HG02973 (cell line): ENCODE results near the gene ZNF503.
A peak's percentile ranks its signal among the peaks of the same experiment; 100 is the strongest.

Experiments used
- ATAC-seq: cut with Tn5 transposase; IDR thresholded peaks from one replicate; pipeline ENCODE4 v1.9.1; 2021; ENCODE audit warnings: moderate library complexity; ENCODE audit not compliant: unreplicated experiment

ZNF503 gene

DNA sequence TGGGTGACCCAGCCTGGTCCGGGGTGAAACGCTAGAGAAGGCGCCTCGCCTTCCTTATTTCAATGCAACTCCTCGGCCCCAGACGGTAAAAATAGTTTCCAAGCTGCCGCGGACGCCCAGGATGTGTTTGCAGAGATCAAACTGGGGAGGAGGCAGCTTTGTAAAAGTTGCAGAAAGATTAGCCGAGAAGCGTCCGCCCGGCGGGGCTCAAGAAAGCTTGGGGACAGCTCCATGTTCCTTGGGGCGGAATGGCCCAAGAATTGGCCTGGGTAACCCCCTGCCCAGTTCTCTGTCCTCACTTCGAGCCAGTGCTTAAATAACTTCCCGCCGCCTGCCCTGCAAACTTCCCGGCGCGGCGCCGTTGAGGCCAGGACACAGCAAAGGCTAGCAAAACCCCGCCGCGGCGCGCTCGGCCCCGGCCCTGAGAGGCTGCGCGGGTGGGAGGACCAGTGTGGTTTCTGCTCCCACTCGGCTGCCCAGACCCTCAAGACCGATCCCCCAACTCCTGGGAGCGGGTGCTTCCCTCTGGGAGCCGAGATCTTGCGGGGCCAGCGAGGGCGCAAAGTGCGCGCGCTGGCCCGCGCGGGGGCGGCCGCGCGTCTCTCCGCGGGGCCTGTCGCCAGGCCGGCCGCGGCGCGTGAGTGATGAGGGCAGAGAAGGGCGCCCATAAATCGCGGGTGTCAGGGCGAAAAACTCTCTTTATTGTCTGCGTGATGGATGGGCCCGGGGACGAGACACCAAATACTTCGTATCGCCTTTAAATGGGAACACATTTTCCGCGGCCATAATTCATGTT is 6.3 kb upstream of the ZNF503 start:
- ATAC-seq = no peak

DNA sequence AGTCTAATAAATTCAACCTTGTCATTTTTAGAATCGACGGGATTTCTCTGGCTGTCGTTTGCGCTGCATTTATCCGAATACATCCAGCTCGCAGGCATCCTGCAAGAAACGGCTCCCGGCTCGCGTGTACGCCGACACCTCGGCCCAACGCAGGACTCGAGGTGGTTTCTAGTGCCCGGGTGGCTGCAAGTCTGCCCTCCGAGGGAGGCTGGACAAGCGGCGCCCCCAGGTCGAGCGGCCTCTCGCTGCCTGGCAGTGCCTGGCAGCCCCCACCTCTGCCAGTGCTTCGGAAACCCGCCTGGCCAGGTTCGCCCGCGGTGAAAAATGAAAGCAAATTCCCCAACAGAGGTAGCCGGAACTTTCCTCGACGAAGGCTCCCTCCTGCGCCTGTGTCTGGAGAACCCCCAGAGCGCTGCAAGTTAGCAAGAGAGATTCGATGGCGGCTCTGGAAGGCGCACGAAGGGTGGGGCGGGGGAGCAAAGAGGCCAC is 5.7 kb upstream of the ZNF503 start:
- ATAC-seq = no peak

DNA sequence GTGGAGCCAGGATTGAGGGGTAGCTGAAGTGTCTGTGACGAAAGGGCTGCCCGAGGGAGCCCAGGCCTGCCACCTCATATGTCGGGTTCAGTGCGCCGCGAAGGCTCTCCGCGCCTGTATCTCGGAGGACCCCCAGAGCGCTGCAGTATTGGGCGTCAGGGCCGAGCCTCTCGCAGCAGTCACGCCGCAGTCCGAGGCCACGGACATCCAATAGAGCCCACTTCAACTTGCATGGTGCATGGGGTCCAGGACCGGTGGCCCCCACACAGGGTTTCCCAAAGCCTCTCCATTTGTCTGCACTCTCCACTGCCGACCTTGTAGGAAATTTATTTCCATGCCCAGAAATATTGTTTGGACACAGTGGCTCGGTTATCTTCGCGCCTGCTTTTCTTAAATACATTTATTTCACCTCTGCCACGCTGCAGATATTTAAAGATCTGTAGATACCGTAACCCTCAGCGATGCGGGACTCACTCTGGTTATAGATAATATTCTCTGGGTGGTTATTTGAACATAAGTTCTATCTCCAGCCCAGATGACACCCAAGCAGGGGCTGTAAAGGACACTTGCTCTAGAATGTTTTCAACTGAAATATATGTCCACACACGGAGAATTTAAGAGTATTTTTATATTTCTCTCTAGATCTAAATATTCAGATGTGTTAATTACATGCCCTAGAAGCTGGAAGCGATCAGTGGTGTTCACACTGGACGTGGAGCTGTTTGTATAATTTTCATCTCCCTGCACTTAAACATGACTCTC is 5.1 kb upstream of the ZNF503 start:
- ATAC-seq = no peak

DNA sequence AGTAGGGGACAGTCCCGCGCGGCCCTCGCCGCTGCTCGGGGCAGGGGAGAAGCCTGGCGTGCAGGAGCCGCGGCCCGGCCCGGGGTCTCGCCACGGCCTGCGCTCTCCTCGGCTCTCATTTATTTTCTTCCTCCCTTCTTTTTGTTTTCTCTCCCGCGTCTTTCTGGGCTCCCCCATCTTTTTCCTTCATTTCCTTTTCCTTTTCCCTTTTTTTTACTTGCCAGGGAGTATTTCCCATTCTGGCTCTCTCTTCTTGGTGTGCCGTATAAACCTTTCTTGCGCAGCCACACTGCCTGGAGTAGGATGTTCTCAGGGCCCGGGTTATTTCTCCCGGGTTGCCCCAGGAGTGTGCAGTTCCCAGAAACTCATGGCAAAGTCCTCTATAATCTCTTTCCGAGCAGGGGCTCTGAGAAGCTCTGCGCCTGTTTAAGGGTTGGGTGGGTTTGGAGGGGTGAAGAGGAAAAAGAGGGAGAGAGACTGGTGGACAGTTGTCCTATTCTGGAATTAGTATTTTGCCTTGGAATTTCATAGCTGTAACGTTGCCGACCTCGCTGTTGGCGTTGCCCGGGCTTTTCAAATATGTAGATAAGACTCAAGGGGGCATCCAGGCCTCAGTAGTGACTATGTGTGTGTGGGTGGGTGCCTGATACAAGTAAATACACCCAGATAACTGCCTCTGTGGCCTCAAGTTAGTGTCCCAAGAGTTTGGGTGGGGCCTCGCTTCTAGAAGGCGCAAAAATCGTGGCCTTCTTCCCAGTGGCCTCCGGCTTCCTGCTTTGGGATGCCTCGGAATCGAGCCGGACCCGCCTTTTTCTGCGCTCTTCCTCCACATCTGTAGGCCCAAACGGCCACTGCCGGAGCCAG is 4.3 kb upstream of the ZNF503 start:
- no peak for ATAC-seq

DNA sequence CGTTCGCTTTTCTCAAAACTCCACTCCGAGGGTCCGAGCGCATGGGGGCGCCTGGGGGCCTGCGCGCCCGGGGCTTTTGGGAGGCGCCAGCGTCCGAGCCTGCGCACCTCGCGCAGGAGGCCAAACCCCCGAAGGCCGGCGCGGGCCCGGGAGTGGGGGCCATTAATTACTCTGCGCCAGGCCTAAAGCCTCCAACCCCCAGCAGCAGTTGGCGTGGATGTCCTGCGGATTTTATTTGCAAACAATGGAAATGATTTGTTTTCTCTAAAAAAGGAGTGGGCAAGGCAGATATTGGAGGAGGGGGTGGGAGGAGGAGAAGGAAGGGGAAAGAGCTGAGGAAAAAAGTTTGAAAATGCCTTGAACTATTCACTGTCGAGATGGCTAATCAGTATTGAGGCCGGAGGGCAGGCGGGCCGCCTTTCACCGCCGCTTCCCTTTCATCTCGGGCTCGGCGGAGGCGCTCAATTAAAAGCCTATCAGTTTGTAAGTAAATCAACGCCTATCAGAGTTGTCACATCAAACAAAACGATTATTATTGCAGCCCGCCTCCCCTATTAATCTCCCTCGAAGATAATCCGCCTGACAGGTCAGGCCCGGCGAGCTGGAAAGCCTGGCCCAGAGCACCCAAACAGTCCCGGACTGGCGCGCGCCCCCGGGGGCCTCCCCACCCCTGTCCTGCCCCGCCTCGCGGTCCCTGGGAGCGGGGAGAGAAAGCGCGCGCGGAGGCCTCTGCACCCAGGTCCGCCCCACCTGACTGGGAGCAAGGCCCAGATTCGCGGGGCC is 3.4 kb upstream of the ZNF503 start:
- ATAC-seq = no peak

DNA sequence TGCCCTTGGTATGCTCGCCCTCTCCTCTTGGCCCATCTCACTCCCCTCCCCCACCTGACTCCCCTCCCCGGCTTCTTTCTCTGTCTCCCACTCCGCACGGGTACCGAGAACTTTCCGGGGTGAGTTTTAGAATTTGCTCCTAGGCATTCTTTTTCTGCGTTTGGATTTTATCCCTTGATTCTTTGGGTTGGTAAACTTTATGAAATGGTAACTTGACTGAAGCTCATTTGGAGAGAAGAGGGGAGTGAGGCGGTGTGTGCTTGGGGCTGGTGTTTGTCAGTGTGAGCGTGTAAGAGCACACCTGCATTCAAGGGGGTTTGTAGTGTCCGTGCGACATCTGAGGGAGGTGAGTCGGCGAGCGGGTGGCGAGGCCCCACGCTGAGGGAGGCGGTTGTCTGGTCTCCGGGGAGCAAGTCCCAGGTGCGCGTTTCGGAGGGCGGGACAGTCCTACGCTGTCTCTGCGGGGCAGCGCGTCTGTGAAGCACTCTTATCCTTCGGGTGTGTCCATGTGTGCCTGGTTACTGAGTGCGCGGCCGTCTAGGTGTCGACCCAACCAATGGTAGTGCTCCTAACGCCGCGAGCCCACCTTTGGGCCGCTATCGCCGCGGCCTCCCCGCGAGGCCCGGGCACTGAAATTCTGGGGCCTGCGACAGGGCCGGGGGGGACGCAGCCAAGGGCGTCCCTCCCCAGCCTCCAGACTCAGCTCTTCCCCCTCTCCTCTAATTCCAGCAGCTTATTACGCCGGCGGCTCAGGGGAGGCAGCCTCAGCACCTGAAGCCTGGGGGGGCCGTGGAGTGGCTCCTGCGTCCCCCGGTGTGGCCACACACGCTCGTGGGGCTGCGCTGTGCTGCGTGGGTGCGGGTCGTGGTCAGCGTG is 2.6 kb upstream of the ZNF503 start:
- ATAC-seq = no peak

DNA sequence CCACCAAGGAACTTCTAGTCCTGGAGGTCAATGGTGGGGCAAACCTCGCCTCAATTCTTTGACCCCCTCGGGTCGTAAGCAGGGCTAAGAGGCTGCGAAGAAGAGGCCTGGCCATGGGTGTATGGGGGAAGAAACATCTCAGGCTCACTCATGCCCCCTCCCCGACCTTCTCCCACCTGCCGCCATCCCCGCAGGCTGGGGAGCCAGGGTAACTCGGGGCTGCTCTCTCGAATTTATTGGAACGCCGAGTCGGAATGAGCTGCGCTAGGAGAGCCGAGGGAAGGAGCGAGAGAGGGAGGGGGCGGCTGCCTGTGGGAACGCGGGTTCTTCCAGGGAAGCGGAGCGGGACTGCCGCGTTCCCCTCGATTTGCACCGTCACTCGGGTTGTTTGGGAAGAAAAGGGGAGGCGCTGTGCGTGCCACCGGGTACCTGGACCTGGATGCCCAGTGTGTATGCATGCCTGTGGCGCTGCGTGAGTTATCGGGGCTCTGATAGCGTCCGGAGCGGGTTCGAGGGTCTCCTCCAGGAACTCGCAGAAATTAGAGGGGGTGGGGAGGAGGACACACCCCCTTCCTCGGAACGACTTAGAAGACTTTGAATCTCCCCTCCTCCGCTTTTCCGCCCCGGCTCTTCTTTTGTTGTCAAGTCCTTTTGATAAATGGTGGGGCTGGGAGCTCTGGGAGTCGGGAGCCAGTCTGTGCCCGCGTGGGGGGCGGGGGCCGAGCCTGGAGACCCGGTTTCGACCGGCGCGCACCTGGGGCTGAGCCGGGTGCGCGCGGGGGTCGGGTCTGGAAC is 1.8 kb upstream of the ZNF503 start:
- no peak for ATAC-seq

DNA sequence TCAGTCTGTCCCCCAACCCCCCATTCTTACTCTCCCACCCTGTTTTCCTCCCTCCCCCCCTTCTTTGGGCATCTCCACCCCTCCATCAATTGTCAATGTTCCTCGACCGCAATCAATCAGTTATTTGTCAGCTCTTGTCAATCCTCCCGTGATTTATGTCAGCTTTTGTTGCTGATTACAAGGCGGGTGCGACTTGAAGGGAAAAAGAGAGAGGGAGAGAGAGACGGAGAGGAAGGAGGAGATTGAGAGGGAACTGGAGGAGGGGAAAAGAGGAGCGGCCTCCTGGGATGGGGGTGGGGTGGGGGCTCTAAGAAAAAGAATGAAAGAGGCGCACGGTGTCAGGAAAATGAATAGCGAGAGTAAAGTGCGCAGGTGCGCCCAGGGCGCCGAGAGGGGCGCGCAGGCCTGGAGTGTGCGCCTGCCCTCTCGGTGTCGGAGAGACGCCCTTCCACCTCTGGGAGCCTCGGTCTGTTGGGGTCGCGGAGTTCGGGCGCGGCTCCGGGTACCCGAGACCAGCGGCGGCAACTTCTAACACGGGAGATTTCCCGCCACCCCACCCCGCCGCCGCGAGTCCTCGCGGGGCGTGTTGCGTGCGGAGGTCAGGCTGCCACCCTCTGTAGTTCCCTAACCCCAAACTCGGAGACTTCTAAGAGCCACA is 1.1 kb upstream of the ZNF503 start:
- ATAC-seq = no peak

DNA sequence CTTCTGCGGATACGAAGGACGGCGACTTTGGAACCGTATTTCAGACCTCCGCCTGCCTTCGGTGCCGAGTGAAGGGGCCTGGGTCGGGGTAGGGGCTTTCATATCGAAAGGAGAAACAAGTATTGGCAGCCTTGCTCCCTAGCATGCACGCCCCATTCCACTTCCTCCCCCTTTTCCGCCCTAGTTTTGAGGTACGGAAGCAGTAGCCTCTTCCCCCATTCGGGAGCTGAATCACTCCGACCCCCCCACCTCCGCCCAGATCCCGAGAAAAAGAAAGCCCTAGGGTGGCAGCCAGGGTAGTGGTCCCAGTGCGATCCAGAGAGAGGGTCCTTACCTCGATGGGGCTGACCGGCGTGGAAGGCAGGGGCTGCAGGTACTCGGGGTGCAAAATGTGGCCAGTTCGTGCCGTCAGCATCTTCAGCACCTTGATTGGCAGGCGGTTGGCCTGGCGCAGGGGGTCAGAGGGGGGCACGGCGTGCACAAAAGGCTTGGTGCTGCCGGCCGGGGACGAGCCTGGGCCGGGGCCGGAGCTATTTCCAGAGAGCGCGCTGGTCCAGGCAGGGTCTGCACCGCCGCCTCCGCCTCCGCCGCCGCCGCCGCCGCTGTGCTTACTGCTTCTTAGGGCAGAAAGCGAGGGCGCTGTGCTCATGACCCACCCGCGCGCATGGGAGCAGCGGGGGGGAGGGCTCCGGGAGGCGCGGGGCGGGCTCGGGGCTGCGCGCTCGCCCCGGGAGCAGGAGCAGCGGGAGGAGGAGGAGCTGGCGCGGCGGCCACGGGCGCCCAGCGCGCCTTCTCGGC is 594 bp downstream of the ZNF503 start:
- ATAC-seq = peak; percentile 13

DNA sequence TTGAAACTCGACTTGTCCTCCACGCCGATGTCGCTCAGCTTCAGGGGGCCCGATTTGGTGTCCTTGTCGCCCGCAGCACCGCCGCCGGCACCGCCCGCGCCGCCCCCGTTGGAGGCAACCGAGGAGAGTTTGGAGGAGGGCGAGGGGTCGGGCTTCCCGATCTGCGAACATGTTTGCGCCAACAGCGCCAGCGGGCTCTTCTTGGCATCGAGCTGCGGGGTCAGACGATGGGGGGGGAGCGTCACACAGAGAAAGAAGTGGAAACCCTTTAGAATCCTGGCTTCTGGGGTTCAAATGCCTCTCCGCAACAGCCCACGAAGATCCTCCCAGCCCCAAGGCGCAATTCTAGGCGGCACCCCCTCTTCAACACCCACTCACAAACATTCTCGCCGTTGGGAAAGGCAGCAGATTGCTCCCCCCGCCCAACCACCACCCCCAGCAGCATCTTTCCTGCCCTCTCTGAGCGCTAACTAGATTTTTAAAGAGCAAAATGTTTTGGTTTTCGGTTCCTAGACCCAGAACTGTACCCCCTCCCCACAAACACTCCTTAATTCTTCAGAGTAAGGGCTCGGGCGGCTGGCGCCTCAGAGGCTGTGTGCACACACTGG is 1.3 kb downstream of the ZNF503 start:
- no peak for ATAC-seq

DNA sequence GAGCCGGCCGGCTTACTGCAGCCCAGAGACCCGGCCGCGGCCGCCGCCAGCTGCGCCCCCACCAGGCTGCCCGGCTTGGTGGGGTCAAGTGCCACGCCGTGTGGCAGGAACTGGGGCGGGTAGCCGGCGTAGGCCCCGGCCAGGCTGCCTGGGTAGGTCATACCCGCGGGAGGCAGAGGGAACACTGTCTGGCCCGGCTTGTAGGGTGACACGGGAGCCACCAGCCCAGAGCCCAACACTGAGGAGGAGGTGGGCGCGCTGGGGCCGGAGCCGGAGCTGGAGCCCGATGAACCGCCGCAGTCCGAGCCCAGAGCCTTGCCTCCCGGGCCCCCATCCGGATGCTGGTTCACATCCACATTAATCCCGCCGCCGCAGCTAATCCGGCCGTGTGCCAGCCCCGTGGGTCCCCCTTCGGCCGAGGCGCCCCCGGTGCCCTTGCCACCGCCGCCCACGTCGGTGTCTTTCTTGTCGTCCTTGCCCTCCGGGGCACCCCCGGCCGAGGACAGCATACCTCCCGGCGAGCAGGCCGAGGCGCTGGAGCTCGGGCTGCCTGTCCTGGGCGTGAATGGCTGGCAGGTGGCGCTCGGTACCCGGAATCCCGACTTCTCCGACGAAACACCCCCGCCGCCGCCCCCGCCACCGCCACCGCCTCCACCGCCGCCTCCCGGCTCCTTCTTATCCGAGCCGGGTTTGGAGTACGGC is 2.0 kb downstream of the ZNF503 start:
- ATAC-seq = no peak

DNA sequence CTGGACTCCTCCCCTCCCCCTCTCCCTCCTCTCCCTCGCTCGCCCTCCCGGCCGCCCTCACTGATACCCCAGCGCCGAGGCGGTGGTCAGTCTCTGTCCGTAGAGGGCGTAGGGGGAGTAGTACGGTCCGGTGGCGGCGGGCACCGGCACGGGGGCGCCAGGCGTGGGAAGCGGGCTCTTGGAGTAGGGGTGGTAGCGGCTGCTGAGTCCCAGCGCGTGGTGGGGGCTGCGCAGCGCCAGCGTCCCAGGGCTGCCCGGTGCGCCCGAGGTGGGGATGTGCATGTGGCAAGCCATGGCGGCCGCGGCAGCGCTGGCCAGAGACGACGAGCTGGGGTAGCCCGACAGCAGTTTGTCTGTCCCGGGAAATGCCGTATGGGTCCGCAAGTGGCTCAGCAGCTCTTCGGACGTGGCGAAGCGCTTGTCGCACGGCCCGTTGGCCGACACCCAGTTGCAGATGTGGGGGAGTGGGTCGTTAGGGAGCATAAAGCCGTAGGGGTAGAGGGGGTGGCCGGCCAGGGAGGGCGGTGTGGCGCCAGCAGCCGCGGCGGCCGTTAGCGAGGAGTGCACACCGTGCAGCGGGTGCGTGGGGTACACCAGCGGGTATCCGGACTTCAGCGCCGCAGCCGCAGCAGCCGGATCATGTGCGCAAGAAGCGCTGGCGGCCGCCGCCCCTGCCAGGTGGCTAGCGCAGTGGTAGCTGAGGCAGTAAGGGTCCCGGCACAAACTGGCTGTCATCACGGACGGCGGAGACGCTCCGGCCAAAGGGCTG is 2.7 kb downstream of the ZNF503 start:
- no peak for ATAC-seq

DNA sequence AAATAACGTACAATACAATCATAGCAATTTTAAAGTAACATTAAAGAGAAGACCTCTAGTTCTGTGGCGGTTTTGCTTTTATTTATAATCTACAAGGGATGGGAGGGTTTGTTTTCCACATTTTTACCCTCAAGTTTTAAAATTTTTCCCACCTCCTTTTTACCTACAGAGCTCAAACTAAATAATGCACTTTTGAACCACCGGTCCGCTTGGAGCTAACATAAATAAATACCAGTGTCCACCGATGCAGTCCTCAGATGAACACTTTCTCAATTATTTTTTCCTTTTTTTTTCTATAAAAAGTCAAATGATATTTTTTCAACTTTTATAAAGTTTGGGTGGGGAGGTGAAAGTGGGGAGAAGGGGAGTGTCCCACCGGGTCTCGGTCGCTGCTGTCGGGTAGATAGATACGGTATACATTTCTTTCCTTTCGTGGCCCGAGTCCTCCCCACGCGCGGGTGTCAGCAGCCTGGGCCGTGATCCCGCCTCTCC is 3.3 kb downstream of the ZNF503 start:
- no peak for ATAC-seq

DNA sequence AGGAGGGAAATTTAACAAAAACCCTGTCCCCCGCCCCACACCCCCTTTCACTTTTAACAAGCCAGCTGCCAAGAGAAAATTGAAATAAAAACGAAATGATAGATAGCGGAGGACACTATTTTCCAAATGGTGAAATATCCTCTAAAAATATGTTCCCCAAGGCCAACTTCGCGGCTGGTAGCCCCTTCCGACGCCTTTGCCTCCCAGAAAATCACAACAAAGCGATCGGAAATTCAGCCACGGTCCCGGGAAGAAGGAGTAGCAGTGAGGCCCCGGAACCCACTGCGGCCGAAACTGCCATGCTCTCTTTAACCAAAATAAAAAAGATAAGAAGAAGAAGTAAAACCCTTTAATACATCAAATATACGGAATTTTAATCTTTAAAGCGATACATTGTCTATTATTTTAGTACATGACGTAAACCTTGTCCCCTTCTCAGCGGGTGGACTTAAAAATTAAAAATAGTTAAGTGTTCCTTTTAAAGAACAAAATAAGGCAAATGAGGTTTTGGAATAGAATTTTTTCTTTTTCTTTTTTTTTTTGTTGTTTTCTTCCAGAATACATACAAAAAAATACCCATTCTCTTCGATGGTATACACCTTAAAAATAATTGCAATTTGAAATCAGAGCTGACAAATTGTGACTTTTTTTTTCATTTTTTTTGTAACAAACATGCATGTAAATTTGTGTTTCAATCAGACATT is 3.9 kb downstream of the ZNF503 start:
- no peak for ATAC-seq
